IMR-90 (cell line): ENCODE data around the gene PLEKHF1. TPM values are rescaled to one million over a fixed set of nuclear protein-coding genes. Genes with fewer than 3 reads are reported as not detected.
A peak's percentile ranks its signal among the peaks of the same experiment; 100 is the strongest.

Source experiments
- ATAC-seq: fragments of 200-7000 bp; cut with Tn5 transposase; 2 replicates; pipeline ENCODE4 v1.9.1; 2020; ENCODE audit warnings: low read depth, mild to moderate bottlenecking, moderate library complexity
- BruUV-seq: library from RNA; stranded (reverse); fragments of 400-500 nt; replicated peaks from 2 replicates; lab custom pipeline; 2021; lab: Mats Ljungman, UMichigan
- CTCF ChIA-PET: fragments of 300-600 bp; formaldehyde crosslinking; extraction: SDS; loops from one replicate; lab custom pipeline; 2021; ENCODE audit warnings: antibody characterized with exemption; lab: Yijun Ruan, JAX
- POLR2A ChIA-PET: fragments of 300-600 bp; sonication (Branson Sonifier 250); formaldehyde crosslinking; loops from one replicate; lab custom pipeline; 2022; ENCODE audit warnings: antibody characterized with exemption; ENCODE audit not compliant: unreplicated experiment; lab: Charles Lee
- DNase-seq: peaks from one replicate; pipeline ENCODE4 v3.0.0; 2013
- H2AFZ ChIP-seq: replicated peaks from 2 replicates; pipeline ENCODE3; 2013; ENCODE audit warnings: low read length, mild to moderate bottlenecking; ENCODE audit not compliant: poor library complexity
- H2AK5ac ChIP-seq: 2 replicates; pipeline ENCODE4 v1.6.1; 2013; ENCODE audit warnings: low read depth, low read length, inconsistent platforms
- H2AK9ac ChIP-seq: replicated peaks from 2 replicates; pipeline ENCODE3; 2013; ENCODE audit warnings: mild to moderate bottlenecking, low read depth, low read length, moderate library complexity; ENCODE audit not compliant: poor library complexity
- H2BK120ac ChIP-seq: 2 replicates; pipeline ENCODE4 v1.6.1; 2013; ENCODE audit warnings: low read depth, low read length, inconsistent platforms
- H2BK15ac ChIP-seq: 3 replicates; pipeline ENCODE4 v1.6.1; 2013; ENCODE audit warnings: low read depth, low read length, inconsistent platforms
- H2BK20ac ChIP-seq: 2 replicates; pipeline ENCODE4 v1.6.1; 2013; ENCODE audit warnings: low read depth, mild to moderate bottlenecking, inconsistent platforms, low read length, moderate library complexity
- H2BK5ac ChIP-seq: 2 replicates; pipeline ENCODE4 v1.6.1; 2013; ENCODE audit warnings: mild to moderate bottlenecking, low read depth, low read length, inconsistent platforms; ENCODE audit not compliant: poor library complexity, severe bottlenecking
- H3K14ac ChIP-seq: replicated peaks from 2 replicates; pipeline ENCODE4 v1.6.1; 2013; ENCODE audit warnings: low read depth, low read length, inconsistent platforms
- H3K18ac ChIP-seq: 2 replicates; pipeline ENCODE4 v1.6.1; 2013; ENCODE audit warnings: low read depth, low read length, control low read depth
- H3K23ac ChIP-seq: 2 replicates; pipeline ENCODE4 v1.6.1; 2013; ENCODE audit warnings: low read depth, low read length, inconsistent platforms
- H3K27ac ChIP-seq: 2 replicates; pipeline ENCODE4 v1.5.1; 2013; ENCODE audit warnings: mild to moderate bottlenecking, control low read depth, low read length; ENCODE audit not compliant: insufficient read depth
- H3K27me3 ChIP-seq: 2 replicates; pipeline ENCODE4 v1.6.1; 2013; ENCODE audit warnings: low read length; ENCODE audit not compliant: control insufficient read depth, insufficient read depth
- H3K36me3 ChIP-seq: 2 replicates; pipeline ENCODE4 v1.6.1; 2013; ENCODE audit warnings: low read length, mixed read lengths; ENCODE audit not compliant: control insufficient read depth, insufficient read depth
- H3K4ac ChIP-seq: 2 replicates; pipeline ENCODE4 v1.6.1; 2013; ENCODE audit warnings: low read depth, low read length, inconsistent platforms
- H3K4me1 ChIP-seq: 2 replicates; pipeline ENCODE4 v1.6.1; 2013; ENCODE audit warnings: low read length, mixed read lengths; ENCODE audit not compliant: control insufficient read depth, insufficient read depth
- H3K4me2 ChIP-seq: 2 replicates; pipeline ENCODE4 v1.6.1; 2013; ENCODE audit warnings: low read depth, mild to moderate bottlenecking, control low read depth, low read length, moderate library complexity
- H3K4me3 ChIP-seq: 2 replicates; pipeline ENCODE4 v1.5.1; 2013; ENCODE audit warnings: low read depth, mild to moderate bottlenecking, control low read depth, low read length, moderate library complexity; ENCODE audit not compliant: insufficient read depth
- H3K56ac ChIP-seq: 2 replicates; pipeline ENCODE4 v1.6.1; 2013; ENCODE audit warnings: low read length, inconsistent platforms; ENCODE audit not compliant: insufficient read depth; ENCODE audit errors: extremely low read depth
- H3K79me1 ChIP-seq, 2 experiments: 2 replicates each; pipeline ENCODE4 v1.6.1; 2013; ENCODE audit warnings: low read length in 2 of 2, inconsistent platforms in 1 of 2, low read depth in 1 of 2
- H3K9ac ChIP-seq: 2 replicates; pipeline ENCODE4 v1.6.1; 2013; ENCODE audit warnings: low read depth, low read length, control low read depth
- H3K9me1 ChIP-seq: 2 replicates; pipeline ENCODE4 v1.6.1; 2013; ENCODE audit warnings: low read length, inconsistent platforms; ENCODE audit not compliant: insufficient read depth
- H3K9me3 ChIP-seq: 2 replicates; pipeline ENCODE4 v1.6.1; 2013; ENCODE audit warnings: low read length; ENCODE audit not compliant: control insufficient read depth, insufficient read depth
- H4K20me1 ChIP-seq: 2 replicates; pipeline ENCODE4 v1.6.1; 2013; ENCODE audit warnings: low read length, inconsistent platforms; ENCODE audit not compliant: insufficient read depth
- H4K5ac ChIP-seq: 2 replicates; pipeline ENCODE4 v1.6.1; 2013; ENCODE audit warnings: mild to moderate bottlenecking, low read depth, low read length, control low read depth
- H4K8ac ChIP-seq, 2 experiments: 2 replicates each; pipeline ENCODE4 v1.6.1; 2013; ENCODE audit warnings: low read depth in 2 of 2, low read length in 2 of 2, control low read depth in 1 of 2, inconsistent platforms in 1 of 2
- H4K91ac ChIP-seq: 2 replicates; pipeline ENCODE4 v1.6.1; 2013; ENCODE audit warnings: low read depth, low read length, inconsistent platforms; ENCODE audit not compliant: insufficient read depth
- BHLHE40 ChIP-seq: fragments of 150-350 bp; IDR thresholded peaks from 2 replicates; pipeline ENCODE4 v1.6.1; 2016; ENCODE audit warnings: mild to moderate bottlenecking, low read depth, low read length
- CEBPB ChIP-seq: IDR thresholded peaks from 2 replicates; pipeline ENCODE4 v1.6.1; 2012; ENCODE audit warnings: low read depth, low read length, improper control_type of control experiment
- ELK1 ChIP-seq: fragments of 150-350 bp; IDR thresholded peaks from 2 replicates; pipeline ENCODE4 v1.6.1; 2016; ENCODE audit warnings: low read depth, mild to moderate bottlenecking, low read length, moderate library complexity, borderline replicate concordance
- FOS ChIP-seq: fragments of 150-350 bp; IDR thresholded peaks from 2 replicates; pipeline ENCODE4 v1.6.1; 2016; ENCODE audit warnings: low read depth, low read length
- MAFK ChIP-seq: IDR thresholded peaks from 2 replicates; pipeline ENCODE4 v1.6.1; 2012; ENCODE audit warnings: low read depth, low read length, improper control_type of control experiment
- MAZ ChIP-seq: IDR thresholded peaks from 2 replicates; pipeline ENCODE4 v1.6.1; 2012; ENCODE audit warnings: low read depth, mild to moderate bottlenecking, low read length, improper control_type of control experiment, moderate library complexity, borderline replicate concordance
- MXI1 ChIP-seq: IDR thresholded peaks from 2 replicates; pipeline ENCODE4 v1.6.1; 2012; ENCODE audit warnings: low read depth, mild to moderate bottlenecking, low read length, moderate library complexity, borderline replicate concordance
- NFE2L2 ChIP-seq: fragments of 150-350 bp; IDR thresholded peaks from 2 replicates; pipeline ENCODE4 v1.6.1; 2016; ENCODE audit warnings: low read depth, mild to moderate bottlenecking, low read length
- POLR2A ChIP-seq: IDR thresholded peaks from 2 replicates; pipeline ENCODE4 v1.6.1; 2012; ENCODE audit warnings: mild to moderate bottlenecking, low read depth, low read length
- RAD21 ChIP-seq: IDR thresholded peaks from 2 replicates; pipeline ENCODE4 v1.6.1; 2012; ENCODE audit warnings: low read length, improper control_type of control experiment
- RCOR1 ChIP-seq: IDR thresholded peaks from 2 replicates; pipeline ENCODE4 v1.6.1; 2012; ENCODE audit warnings: mild to moderate bottlenecking, low read length, improper control_type of control experiment; ENCODE audit not compliant: insufficient replicate concordance
- RFX5 ChIP-seq: IDR thresholded peaks from 2 replicates; pipeline ENCODE4 v1.8.0; 2012; ENCODE audit warnings: low read depth, mild to moderate bottlenecking, low read length, moderate library complexity
- WGBS, 2 experiments: methylation state at CpG; one replicate each; pipeline versions ENCODE4 v1.1.5 to v1.1.7; 2013; ENCODE audit warnings: missing lambda C conversion rate in 2 of 2; ENCODE audit not compliant: insufficient read length in 1 of 2; ENCODE audit errors: extremely low coverage in 2 of 2; 5-methylcytosine and 5-hydroxymethylcytosine counted together
- dilution Hi-C: fragments of 300-500 bp; cut with HindIII; formaldehyde crosslinking; loops from one replicate; pipeline ENCODE4 v1.14.3; 2018; ENCODE audit warnings: low sequenced_read_pairs; ENCODE audit not compliant: unreplicated experiment
- in situ Hi-C: fragments of 300-500 bp; cut with MboI; formaldehyde crosslinking; loops from 3 replicates; pipeline ENCODE4 v1.14.3; 2019; ENCODE audit warnings: low sequenced_read_pairs, inconsistent platforms, mixed read lengths
- intact Hi-C: fragments of 100-400 bp; cut with micrococcal nuclease; formaldehyde crosslinking; loops from 2 replicates; pipeline ENCODE4 v1.10.0; 2022
- polyA plus RNA-seq, 3 experiments: library from polyadenylated mRNA; depleted of rRNA; stranded (reverse); fragments of >200 nt; gene quantifications; 2 replicates each; pipeline ENCODE4 v1.2.3, GENCODE V29; 2012; ENCODE audit warnings: low replicate concordance in 1 of 3
- total RNA-seq: library from RNA; depleted of rRNA; stranded (reverse); fragments of >200 nt; gene quantifications from 2 replicates; pipeline ENCODE4 v1.2.3, GENCODE V29; 2012

PLEKHF1 gene
- total and polyA plus RNA-seq, 2 of the 4 experiments (the other 2 are of a cell fraction), result 5.0 to 6.6 TPM

GRCh38 chr19:29682236-29682895 is 17.1 kb downstream of the PLEKHF1 start (continued):
- TF ChIP-seq ELK1 (no peak), RAD21 (no peak)

- no peaks in the 10 kb centered on the region for H4K20me1 ChIP-seq
These were observed 17.7 kb downstream of the PLEKHF1 start for GRCh38 chr19:29683009-29683408.

More at GRCh38 chr19:29683009-29683408, 17.7 kb downstream of the PLEKHF1 start:
- Histone ChIP-seq H3K4me2 (no peak overlapping the region), H2BK5ac (no peak overlapping the region), H3K56ac (no peak overlapping the region), H3K4me1 (peaks cover 7% of the 10 kb centered on the region), H3K79me1 (no peaks in the 10 kb centered on the region), H3K9ac (no peak overlapping the region), H3K27ac (no peak overlapping the region), H3K4ac (no peak overlapping the region), H4K5ac (no peak overlapping the region), H3K4me3 (no peak overlapping the region), H3K27me3 (no peaks in the 10 kb centered on the region), H4K8ac (no peak overlapping the region), H2AK5ac (no peak overlapping the region), H3K14ac (peak overlapping the region; percentile 5; the same call in 1 of the 2 replicates), H2AK9ac (no peak overlapping the region), H3K36me3 (0 out of 2 replicates have a peak, but pooled peaks cover 1% of the 10 kb centered on the region), H3K9me1 (0 out of 2 replicates have a peak, but pooled peaks cover 3% of the 10 kb centered on the region), H4K91ac (no peak overlapping the region), H2BK20ac (no peak overlapping the region), H3K9me3 (no peaks in the 10 kb centered on the region), H3K18ac (no peak overlapping the region), H2BK120ac (no peak overlapping the region), H2AFZ (no peak overlapping the region), H3K23ac (no peak overlapping the region), H2BK15ac (no peak overlapping the region)
- ChIA-PET POLR2A (no interaction called here), CTCF (no interaction called here)
- TF ChIP-seq RCOR1 (no peak), POLR2A (no peak), CEBPB (no peak), NFE2L2 (no peak), RFX5 (no peak), FOS (no peak), BHLHE40 (no peak), MXI1 (no peak), MAFK (no peak), RAD21 (no peak), MAZ (no peak)
- ATAC-seq (no peak), DNase-seq (no peak)
- WGBS, 2 experiments, result 83% methylated on average over 1 of the region's 10 CpGs; no CpG with 5 or more reads in 1 of the 2 experiments
- BruUV-seq, result no TSS peak
- intact Hi-C loops (no loop called here), in situ Hi-C loops (no loop called here), dilution Hi-C loops (no loop called here)
